Measurements from ENCODE around the gene A3GALT2. TPM values are rescaled to one million over a fixed set of nuclear protein-coding genes. Genes with fewer than 3 reads are reported as not detected.

A3GALT2 gene
- polyA plus RNA-seq, 1 donor, result 0.10 TPM

DNA sequence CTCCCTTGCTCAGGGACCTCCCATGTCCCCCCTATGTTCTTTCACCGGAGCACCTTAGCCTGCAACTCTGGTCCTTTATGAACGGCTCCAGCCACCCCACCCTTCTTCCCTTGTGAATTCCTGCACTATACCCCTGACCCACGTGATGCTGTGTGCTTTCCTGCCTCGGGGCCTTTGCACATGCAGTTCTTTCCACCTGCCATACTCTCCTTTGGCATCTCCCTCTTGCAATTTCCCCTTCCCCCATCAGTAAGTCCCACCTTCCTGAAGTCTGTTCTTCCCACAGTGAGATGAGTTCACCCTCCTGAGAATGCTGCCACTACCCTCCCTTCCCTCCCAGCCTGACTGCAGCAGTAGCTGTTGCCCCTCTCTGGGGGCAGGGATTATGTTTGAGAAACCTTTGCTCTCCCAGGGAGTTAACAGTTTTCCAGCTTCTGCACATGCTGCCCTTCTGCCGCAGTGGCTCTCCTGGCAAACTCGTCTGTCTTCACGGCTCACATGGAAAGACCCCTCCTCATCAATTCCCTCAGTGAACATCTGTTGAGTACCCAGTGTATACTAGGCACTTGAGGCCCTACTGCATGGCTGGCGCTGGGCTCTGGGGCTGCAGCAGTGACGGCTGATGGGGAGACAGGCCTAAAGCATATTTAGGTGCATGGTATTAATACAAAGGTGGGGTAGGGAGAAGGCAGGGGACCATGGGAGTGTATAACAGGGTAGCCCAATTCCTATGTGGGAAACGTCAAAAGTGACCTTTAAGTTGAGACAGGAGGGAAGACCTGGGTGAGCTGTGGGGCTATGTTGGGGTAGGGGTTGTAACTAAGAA is 54.9 kb downstream of the A3GALT2 start:
- H3K27ac ChIP-seq (ENCODE audit: low read length), result no peak overlapping the region
- H3K4me3 ChIP-seq (ENCODE audit: low read length), result no peak overlapping the region
- WGBS (ENCODE audit: insufficient coverage, low lambda C conversion rate), result no CpG with 5 or more reads among the region's 10 CpGs
- no peaks in the 10 kb centered on the region for H3K27me3 ChIP-seq (ENCODE audit: control insufficient read depth, insufficient read depth, low read length)
- no peaks in the 10 kb centered on the region for H3K9me3 ChIP-seq (ENCODE audit: control insufficient read depth, low read depth, low read length)
- H3K36me3 ChIP-seq (ENCODE audit: control insufficient read depth, insufficient read depth, low read length), result peaks cover 24% of the 10 kb centered on the region
- DNase-seq, result no peak
- no peaks in the 10 kb centered on the region for H3K4me1 ChIP-seq (ENCODE audit: control insufficient read depth, insufficient read depth, low read length)

DNA sequence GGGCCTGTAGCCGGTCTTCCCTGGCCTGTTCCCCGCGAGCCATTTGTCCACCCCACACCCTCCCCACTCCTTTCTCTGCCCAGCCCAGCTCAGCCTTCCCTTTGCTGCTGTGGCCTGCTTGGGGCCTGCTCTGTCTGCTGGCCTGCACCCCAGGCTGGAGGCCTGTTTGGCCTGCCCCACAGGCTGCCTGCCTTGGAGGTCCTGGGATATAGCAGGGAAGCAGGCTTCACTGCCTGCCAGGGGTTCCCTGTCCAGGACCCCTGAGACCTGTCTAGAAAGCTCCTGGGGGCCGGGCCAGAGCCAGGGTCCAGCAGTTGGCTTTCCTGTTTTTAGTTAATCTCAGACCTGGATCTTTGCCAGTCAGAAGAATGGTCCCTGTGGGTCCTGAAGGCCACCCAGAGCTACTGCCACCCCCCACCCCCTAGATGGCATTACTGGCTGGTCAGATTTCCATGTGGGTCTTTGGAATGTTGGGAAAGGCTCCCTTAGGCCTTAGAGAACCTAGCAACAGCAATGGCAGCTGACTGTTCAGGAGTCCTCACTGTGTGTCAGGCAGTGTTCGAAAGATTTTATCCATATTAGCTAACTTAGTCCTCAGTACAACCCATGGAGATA is 56.9 kb downstream of the A3GALT2 start:
- Histone ChIP-seq H3K27me3 (ENCODE audit: control insufficient read depth, insufficient read depth, low read length) (no peaks in the 10 kb centered on the region), H3K4me1 (ENCODE audit: control insufficient read depth, insufficient read depth, low read length) (peaks cover 3% of the 10 kb centered on the region), H3K36me3 (ENCODE audit: control insufficient read depth, insufficient read depth, low read length) (peaks cover 10% of the 10 kb centered on the region), H3K4me3 (ENCODE audit: low read length) (no peak overlapping the region), H3K9me3 (ENCODE audit: control insufficient read depth, low read depth, low read length) (no peaks in the 10 kb centered on the region), H3K27ac (ENCODE audit: low read length) (no peak overlapping the region)
- DNase-seq, result no peak
- WGBS (ENCODE audit: insufficient coverage, low lambda C conversion rate), result no CpG with 5 or more reads among the region's 5 CpGs

DNA sequence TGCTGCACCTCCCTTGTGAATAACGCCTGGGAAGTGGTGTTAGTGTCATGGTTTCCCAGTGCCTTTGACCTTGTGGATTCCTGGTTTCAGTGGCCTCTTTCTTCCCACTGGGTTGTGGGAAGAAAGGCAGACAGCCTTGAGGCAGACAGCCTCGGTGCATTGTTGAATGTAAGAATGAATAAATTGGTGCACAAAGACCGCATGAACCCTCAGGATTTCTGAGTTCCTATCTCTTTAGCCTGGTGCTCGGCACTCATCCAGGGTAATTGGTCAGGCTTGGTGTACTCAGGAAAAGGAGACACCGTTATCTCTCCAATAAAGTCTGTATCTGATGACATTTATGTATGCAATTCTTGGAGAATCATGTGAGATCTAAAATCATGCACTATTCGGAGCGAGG is 59.6 kb downstream of the A3GALT2 start:
- 80% methylated on average over 2 of the region's 7 CpGs for WGBS (ENCODE audit: insufficient coverage, low lambda C conversion rate)
- Histone ChIP-seq H3K27me3 (ENCODE audit: control insufficient read depth, insufficient read depth, low read length) (no peaks in the 10 kb centered on the region), H3K9me3 (ENCODE audit: control insufficient read depth, low read depth, low read length) (no peaks in the 10 kb centered on the region), H3K4me1 (ENCODE audit: control insufficient read depth, insufficient read depth, low read length) (peaks cover 19% of the 10 kb centered on the region), H3K36me3 (ENCODE audit: control insufficient read depth, insufficient read depth, low read length) (peaks cover 10% of the 10 kb centered on the region), H3K4me3 (ENCODE audit: low read length) (no peak overlapping the region), H3K27ac (ENCODE audit: low read length) (no peak overlapping the region)
- DNase-seq, result no peak

DNA sequence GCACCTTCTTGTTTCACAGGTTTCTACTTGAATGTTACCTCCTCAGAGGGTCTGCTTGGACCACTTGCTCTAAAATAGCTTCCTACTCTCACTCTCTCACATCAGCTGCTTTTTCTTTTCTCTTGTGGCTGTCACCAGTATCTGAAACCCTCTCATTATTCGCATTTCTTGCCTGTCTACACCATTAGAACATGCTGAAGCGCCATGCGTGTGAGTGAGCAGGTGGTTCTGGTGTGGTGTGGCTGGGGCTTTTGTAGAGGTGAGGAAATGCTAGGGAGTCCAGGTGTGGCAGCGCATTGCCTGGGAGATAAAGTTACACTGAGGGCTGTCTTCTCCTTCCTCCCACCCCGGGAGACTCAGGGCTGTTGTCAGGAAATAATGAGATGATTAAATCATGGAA is 60.5 kb downstream of the A3GALT2 start:
- Histone ChIP-seq H3K36me3 (ENCODE audit: control insufficient read depth, insufficient read depth, low read length) (peaks cover 6% of the 10 kb centered on the region), H3K27ac (ENCODE audit: low read length) (no peak overlapping the region), H3K9me3 (ENCODE audit: control insufficient read depth, low read depth, low read length) (no peaks in the 10 kb centered on the region), H3K4me3 (ENCODE audit: low read length) (no peak overlapping the region), H3K4me1 (ENCODE audit: control insufficient read depth, insufficient read depth, low read length) (peaks cover 19% of the 10 kb centered on the region), H3K27me3 (ENCODE audit: control insufficient read depth, insufficient read depth, low read length) (no peaks in the 10 kb centered on the region)
- WGBS (ENCODE audit: insufficient coverage, low lambda C conversion rate), result no CpG with 5 or more reads among the region's 5 CpGs
- DNase-seq, result peak in 1 of 2 donors; percentile 11

DNA sequence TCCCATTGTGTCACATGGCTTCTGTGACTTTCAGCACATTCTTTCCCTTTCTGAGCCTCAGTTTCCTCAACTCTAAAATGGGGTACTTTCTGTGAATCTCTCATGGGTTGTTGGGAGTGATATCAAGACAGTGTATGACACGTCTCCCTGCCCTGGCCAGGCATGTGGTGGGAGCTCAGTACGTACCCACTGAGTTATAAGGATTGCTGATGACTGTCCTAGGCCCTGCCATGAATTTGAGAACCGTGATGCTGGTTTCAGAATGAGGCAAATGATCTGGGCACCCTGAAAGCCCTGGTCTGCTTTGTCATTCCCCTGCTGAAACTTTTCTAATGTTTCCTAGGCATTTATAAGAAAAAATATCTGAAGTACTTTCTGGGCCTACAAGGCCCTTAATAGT is 61.0 kb downstream of the A3GALT2 start:
- H3K27me3 ChIP-seq (ENCODE audit: control insufficient read depth, insufficient read depth, low read length), result no peaks in the 10 kb centered on the region
- H3K4me3 ChIP-seq (ENCODE audit: low read length), result no peak overlapping the region
- H3K9me3 ChIP-seq (ENCODE audit: control insufficient read depth, low read depth, low read length), result no peaks in the 10 kb centered on the region
- H3K36me3 ChIP-seq (ENCODE audit: control insufficient read depth, insufficient read depth, low read length), result peaks cover 6% of the 10 kb centered on the region
- peaks cover 19% of the 10 kb centered on the region for H3K4me1 ChIP-seq (ENCODE audit: control insufficient read depth, insufficient read depth, low read length)
- H3K27ac ChIP-seq (ENCODE audit: low read length), result no peak overlapping the region
- no CpG with 5 or more reads among the region's 3 CpGs for WGBS (ENCODE audit: insufficient coverage, low lambda C conversion rate)
- DNase-seq, result no peak

DNA sequence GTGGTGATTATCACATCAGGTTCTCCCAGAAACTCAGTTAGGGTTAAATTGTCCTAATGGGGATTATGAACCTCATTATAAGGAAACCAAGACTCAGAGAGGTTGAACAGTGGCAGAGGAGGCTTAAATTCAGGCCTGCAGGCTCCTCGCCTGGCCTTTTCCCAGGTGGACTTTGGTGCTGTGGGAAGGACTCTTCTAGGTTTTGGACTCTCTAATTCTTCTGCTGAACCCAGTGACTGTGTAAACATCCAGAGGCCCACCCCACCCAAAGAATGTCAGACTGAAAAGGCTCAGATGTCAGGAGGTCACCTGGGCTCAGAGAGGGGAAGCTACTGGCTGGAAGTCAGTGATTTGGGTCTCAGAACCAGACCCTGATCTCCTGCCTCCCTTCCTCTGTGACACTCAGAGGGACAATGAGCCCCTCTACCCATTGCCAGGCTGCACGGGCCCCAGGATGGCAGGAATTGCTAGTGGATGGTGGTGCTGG is 62.1 kb downstream of the A3GALT2 start:
- peaks cover 19% of the 10 kb centered on the region for H3K4me1 ChIP-seq (ENCODE audit: control insufficient read depth, insufficient read depth, low read length)
- H3K4me3 ChIP-seq (ENCODE audit: low read length), result no peak overlapping the region
- H3K27ac ChIP-seq (ENCODE audit: low read length), result peak overlapping the region; percentile 74
- peaks cover 6% of the 10 kb centered on the region for H3K36me3 ChIP-seq (ENCODE audit: control insufficient read depth, insufficient read depth, low read length)
- WGBS (ENCODE audit: insufficient coverage, low lambda C conversion rate), result no CpG with 5 or more reads among the region's 2 CpGs
- DNase-seq, result peak in 1 of 2 donors; percentile 37
- H3K9me3 ChIP-seq (ENCODE audit: control insufficient read depth, low read depth, low read length), result no peaks in the 10 kb centered on the region
- H3K27me3 ChIP-seq (ENCODE audit: control insufficient read depth, insufficient read depth, low read length), result no peaks in the 10 kb centered on the region

DNA sequence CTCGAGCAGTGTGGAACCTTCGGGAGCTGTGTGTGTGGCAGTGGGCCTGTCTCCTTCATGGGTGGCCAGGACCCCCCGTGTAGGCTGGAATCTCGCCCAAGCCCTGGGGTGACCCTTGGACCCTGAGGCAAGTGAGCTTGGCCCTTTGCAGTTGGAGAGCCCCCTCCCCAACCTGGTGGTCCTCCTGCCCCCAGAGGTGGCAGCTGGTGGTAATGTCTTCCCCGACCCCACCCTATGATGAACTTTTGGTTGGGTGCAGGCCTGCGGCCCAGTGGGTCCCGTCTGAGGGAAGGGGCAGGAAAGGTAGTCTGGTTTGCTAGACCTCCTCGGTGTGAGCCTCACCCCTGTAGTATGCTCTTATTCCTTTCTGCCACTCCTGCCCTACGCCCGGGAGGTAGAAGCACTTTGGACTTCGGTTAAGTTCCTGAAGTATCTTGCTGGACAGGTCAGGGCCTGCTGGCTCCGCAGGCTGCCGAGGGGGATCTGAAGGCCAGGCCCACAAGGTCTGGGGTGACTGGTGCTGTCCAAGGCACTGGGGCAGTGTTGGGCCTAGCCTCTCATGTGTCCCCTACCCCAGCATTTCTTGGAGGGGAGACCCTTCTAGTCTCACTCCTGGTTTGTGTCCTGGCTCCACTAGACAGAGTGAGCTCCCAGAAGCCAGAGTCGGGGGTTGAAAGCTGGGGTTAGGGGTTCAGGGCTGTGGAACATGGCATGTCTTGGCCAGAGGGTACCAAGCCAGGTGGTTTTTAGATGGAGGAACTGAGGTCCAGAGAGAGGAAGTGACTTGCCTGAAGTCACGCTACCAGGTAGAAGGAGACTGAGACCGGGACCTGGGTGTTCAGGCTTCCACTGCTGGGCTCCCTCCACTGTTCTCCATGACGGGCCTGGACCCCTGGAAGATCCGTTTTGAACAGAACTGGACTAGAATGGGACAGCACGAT is 62.9 kb downstream of the A3GALT2 start:
- DNase-seq, result peak; percentile 69 to 81
- Histone ChIP-seq H3K4me1 (ENCODE audit: control insufficient read depth, insufficient read depth, low read length) (peaks cover 19% of the 10 kb centered on the region), H3K36me3 (ENCODE audit: control insufficient read depth, insufficient read depth, low read length) (peaks cover 5% of the 10 kb centered on the region), H3K9me3 (ENCODE audit: control insufficient read depth, low read depth, low read length) (no peaks in the 10 kb centered on the region), H3K27ac (ENCODE audit: low read length) (peak overlapping the region; percentile 74), H3K4me3 (ENCODE audit: low read length) (peak overlapping the region; percentile 63), H3K27me3 (ENCODE audit: control insufficient read depth, insufficient read depth, low read length) (no peaks in the 10 kb centered on the region)
- no CpG with 5 or more reads among the region's 19 CpGs for WGBS (ENCODE audit: insufficient coverage, low lambda C conversion rate)

DNA sequence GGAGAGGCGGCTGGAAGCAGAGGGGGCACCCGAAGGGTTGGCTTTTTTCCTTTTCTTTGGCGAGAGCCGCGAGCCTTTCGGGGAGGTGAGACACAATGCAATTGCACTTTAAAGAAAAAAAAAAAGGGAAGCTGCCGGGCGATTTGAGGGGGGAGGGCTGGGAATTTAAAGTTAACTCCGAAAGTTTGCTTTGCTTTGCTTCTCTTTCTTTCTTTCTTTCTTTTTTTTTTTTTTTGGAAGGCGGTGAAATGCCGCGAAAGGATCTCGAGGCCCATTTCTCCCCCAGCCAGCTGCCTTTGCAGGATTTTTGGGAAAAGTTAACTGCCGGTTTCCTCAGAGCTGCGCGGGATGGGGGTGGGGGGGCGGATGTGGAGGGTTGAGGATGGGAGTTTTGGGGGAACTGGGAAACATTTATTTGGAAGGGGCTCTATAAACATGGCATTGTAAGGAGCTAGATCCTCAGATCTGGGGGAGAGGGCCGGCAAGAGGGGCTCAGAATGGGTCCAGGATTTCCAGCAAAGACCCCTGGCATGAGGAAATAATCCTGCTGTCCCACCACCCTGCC is 63.6 kb downstream of the A3GALT2 start:
- Histone ChIP-seq H3K27ac (ENCODE audit: low read length) (peak overlapping the region; percentile 74), H3K4me1 (ENCODE audit: control insufficient read depth, insufficient read depth, low read length) (peaks cover 19% of the 10 kb centered on the region), H3K36me3 (ENCODE audit: control insufficient read depth, insufficient read depth, low read length) (no peaks in the 10 kb centered on the region), H3K9me3 (ENCODE audit: control insufficient read depth, low read depth, low read length) (no peaks in the 10 kb centered on the region), H3K4me3 (ENCODE audit: low read length) (peak overlapping the region; percentile 63), H3K27me3 (ENCODE audit: control insufficient read depth, insufficient read depth, low read length) (no peaks in the 10 kb centered on the region)
- DNase-seq, result no peak
- WGBS (ENCODE audit: insufficient coverage, low lambda C conversion rate), result no CpG with 5 or more reads among the region's 18 CpGs
